Esophagus squamous epithelium (tissue), 5 donors: ENCODE measurements around the gene PRKCA. TPM values are rescaled to one million over a fixed set of nuclear protein-coding genes. Genes with fewer than 3 reads are reported as not detected.
A peak's percentile ranks its signal among the peaks of the same experiment; 100 is the strongest.

ENCODE experiments used
- DNase-seq: peaks from one replicate; lab custom pipeline; 2025; lab: John Stamatoyannopoulos, UW
- H3K27ac ChIP-seq, 4 donors: fragments of 200-600 bp; sonication (generic); one replicate each; pipeline ENCODE4 v1.5.1; 2016 to 2019; ENCODE audit warnings: mild to moderate bottlenecking in 1 of 4
- H3K27me3 ChIP-seq, 4 donors: fragments of 200-600 bp; sonication (generic); 1 replicate in 3 of 4; 2 replicates in 1 of 4; pipeline versions ENCODE4 v1.5.1 to v1.6.0; 2017 to 2021; ENCODE audit warnings: antibody characterized with exemption in 1 of 4
- H3K36me3 ChIP-seq, 3 donors: fragments of 200-600 bp; sonication (generic); one replicate each; pipeline ENCODE4 v1.5.1; 2016 to 2019
- H3K4me1 ChIP-seq, 3 donors: fragments of 200-600 bp; sonication (generic); one replicate each; pipeline ENCODE4 v1.5.1; 2017 to 2019
- H3K4me3 ChIP-seq, 4 donors: fragments of 200-600 bp; sonication (generic); 1 replicate in 3 of 4; 2 replicates in 1 of 4; pipeline ENCODE4 v1.5.1; 2016 to 2019; ENCODE audit warnings: mild to moderate bottlenecking in 2 of 4, moderate library complexity in 1 of 4
- H3K9me3 ChIP-seq, 3 donors: fragments of 200-600 bp; sonication (generic); one replicate each; pipeline ENCODE4 v1.5.1; 2016 to 2019
- POLR2A ChIP-seq, 4 donors: fragments of 450-650 bp; IDR thresholded peaks; one replicate each; pipeline ENCODE4 v1.6.1; 2017; ENCODE audit warnings: antibody characterized with exemption in 4 of 4, mild to moderate bottlenecking in 4 of 4, moderate library complexity in 3 of 4
- WGBS, 2 donors: methylation state at CpG; one replicate each; pipeline ENCODE4 v1.1.5; 2018; 5-methylcytosine and 5-hydroxymethylcytosine counted together
- intact Hi-C: fragments of 100-400 bp; cut with DNase I; formaldehyde crosslinking; loops from one replicate; pipeline ENCODE4 v1.15.0; 2022
- total RNA-seq, 4 donors: library from RNA; depleted of rRNA; stranded (reverse); fragments of >200 nt; gene quantifications; one replicate each; pipeline ENCODE4 v1.1.0, GENCODE V29; 2016
- TF ChIP-seq, protein P1 (sequence below), 6 experiments: fragments of 450-650 bp in 4 of 6; fragments of 200-600 bp in 2 of 6; sonication (generic) in 2 of 6; IDR thresholded peaks; one replicate each; pipeline ENCODE4 v1.5.1; 2016 to 2019; ENCODE audit warnings: antibody characterized with exemption in 6 of 6, mild to moderate bottlenecking in 4 of 6, moderate library complexity in 4 of 6
- donor health status: DM: yes; HTN: yes; CAD: no.

The PRKCA gene
- total RNA-seq, 4 donors from 2014 or later = 2.4 to 9.2 (median 4.2) TPM

DNA sequence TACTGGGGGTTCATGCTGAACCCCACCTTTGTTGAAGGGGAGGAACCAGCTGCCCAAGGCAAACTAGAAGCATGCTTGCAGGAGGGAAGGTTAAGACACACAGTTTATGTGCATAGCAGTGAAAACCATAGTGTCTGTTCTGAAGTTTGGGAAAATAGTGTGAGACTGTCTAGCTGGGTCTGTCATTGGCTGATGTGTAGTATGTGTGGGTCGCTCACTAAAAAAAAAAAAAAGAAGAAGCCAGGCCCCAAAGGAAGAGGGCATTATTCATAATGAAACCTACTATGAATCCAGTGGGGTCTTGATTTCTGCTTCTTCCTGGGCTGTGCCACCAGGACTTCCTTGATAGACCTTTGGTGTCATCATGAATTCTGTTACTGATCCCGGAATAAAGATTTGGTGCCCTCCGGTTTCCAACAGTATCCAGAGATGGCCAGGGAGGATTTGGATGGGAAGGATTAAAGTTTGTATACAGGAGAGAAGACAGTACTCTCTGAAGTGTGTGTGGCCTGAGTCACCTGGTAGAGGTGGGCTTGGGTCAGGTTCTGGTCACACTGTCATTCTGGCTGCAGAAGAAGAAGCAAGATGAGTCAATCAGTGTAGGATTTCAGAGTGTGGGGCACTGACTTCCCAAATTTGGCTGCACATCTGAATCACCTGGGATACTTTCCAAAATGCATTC is 220.3 kb downstream of the PRKCA start:
- TF ChIP-seq POLR2A (IDR thresholded peaks at IDR 0.05) = no peak
- TF ChIP-seq, protein P1, sequence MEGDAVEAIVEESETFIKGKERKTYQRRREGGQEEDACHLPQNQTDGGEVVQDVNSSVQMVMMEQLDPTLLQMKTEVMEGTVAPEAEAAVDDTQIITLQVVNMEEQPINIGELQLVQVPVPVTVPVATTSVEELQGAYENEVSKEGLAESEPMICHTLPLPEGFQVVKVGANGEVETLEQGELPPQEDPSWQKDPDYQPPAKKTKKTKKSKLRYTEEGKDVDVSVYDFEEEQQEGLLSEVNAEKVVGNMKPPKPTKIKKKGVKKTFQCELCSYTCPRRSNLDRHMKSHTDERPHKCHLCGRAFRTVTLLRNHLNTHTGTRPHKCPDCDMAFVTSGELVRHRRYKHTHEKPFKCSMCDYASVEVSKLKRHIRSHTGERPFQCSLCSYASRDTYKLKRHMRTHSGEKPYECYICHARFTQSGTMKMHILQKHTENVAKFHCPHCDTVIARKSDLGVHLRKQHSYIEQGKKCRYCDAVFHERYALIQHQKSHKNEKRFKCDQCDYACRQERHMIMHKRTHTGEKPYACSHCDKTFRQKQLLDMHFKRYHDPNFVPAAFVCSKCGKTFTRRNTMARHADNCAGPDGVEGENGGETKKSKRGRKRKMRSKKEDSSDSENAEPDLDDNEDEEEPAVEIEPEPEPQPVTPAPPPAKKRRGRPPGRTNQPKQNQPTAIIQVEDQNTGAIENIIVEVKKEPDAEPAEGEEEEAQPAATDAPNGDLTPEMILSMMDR (IDR thresholded peaks at IDR 0.05) = no peak
- Histone ChIP-seq H3K4me1 (peaks cover 0 to 23% (median 0%) of the 10 kb centered on the region in 3 donors), H3K9me3 (no peaks in the 10 kb centered on the region), H3K36me3 (no peaks in the 10 kb centered on the region), H3K27ac (peak overlapping the region in 1 of 4 donors; percentile 34), H3K27me3 (no peaks in the 10 kb centered on the region), H3K4me3 (no peak overlapping the region)
- no peak for DNase-seq
- 85 to 91% methylated on average over 3 of the region's 3 CpGs for WGBS, 2 donors
- intact Hi-C loops = no loop called here

DNA sequence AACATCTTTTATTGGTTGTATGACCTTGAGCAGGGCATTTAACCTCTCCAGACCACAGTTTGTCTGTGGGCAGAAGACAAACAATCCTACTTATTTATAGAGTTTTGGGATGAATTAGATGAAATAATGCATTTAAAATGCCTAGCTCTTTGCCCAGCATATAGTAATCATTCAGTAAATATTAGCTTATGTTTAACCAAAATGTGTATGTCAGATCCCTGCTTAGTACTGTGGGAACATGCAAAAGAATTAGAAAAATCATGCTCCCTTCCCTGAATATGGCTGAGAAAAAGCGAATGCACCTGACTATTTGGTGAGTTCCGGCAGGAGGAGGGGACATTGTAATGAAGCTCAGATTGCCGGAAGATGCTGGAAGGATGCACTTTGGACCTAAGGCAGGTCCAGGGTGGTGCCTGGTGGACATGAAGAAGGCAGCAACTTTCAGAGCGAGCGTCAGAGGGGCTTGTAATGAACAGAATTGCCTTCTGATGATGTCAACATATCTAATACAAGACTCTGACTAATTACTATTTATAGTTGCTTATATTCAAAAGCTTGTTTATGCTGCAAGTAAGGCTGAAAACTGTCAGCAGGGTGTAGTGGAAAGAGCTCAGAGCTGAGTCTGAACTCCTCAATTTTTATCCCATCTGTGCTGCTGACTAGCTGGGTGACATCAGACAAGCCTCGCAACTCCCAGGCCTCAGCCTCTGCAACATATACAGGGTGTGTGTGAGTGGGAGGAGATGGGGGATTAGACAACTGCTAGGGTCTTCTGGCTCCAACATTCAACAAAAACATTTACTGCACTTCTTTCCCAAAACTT is 221.2 kb downstream of the PRKCA start:
- 68 to 71% methylated on average over 6 of the region's 6 CpGs for WGBS, 2 donors
- peaks cover 0 to 23% (median 0%) of the 10 kb centered on the region in 3 donors for H3K4me1 ChIP-seq
- peak overlapping the region in 1 of 4 donors; percentile 34 for H3K27ac ChIP-seq
- no peaks in the 10 kb centered on the region for H3K36me3 ChIP-seq
- no peaks in the 10 kb centered on the region for H3K27me3 ChIP-seq
- DNase-seq = no peak
- H3K4me3 ChIP-seq = no peak overlapping the region
- intact Hi-C loops = no loop called here
- no peak for TF ChIP-seq POLR2A (IDR thresholded peaks at IDR 0.05)
- TF ChIP-seq, protein P1 (IDR thresholded peaks at IDR 0.05) = no peak
- H3K9me3 ChIP-seq = no peaks in the 10 kb centered on the region

DNA sequence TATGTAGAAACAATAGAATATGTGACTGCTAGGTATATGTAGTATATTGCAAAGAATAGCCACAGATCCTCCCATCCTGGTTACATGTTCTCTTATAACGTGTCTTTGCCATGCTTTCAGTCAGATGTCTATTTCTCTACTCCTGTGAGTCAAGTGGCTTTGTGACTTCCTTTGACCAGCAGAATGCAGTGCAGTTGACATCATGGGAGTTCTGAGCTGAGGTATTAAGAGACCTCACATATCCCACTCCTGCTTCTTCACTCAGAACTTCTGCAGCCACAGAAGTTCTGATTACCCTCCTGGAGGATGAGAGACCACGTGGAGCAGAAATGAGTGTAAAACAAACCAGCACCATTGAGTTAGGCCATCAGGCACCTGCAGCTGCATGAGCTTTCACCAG is 222.5 kb downstream of the PRKCA start:
- H3K27me3 ChIP-seq = no peaks in the 10 kb centered on the region
- H3K27ac ChIP-seq = no peak overlapping the region
- H3K9me3 ChIP-seq = no peaks in the 10 kb centered on the region
- DNase-seq = no peak
- WGBS, 2 donors = 93 to 100% methylated on average over 2 of the region's 2 CpGs
- H3K36me3 ChIP-seq = no peaks in the 10 kb centered on the region
- peaks cover 0 to 23% (median 0%) of the 10 kb centered on the region in 3 donors for H3K4me1 ChIP-seq
- H3K4me3 ChIP-seq = no peak overlapping the region
- intact Hi-C loops = no loop called here
- TF ChIP-seq, protein P1 (IDR thresholded peaks at IDR 0.05) = no peak
- TF ChIP-seq POLR2A (IDR thresholded peaks at IDR 0.05) = no peak

DNA sequence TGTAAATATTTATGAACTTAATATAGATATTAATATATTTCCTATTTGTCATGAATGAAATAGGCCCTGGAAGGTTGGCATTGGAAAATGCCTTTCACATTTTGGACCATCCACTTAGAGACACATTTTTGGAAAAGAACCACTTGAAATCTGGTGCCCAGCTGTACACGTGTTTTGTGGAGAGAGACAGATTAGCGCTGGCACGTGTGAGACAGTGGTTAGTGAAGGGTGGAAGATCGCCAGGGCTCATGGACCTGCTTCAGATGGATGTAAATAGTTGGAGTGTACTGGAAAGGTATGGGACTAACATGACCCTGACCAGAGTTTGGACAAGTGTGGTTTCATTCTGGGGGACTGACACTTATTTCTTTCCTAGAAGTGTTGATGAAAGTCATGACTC is 222.9 kb downstream of the PRKCA start:
- no peaks in the 10 kb centered on the region for H3K27me3 ChIP-seq
- no peaks in the 10 kb centered on the region for H3K9me3 ChIP-seq
- no peak for DNase-seq
- no peak overlapping the region for H3K4me3 ChIP-seq
- WGBS, 2 donors = 60 to 64% methylated on average over 4 of the region's 4 CpGs
- no peaks in the 10 kb centered on the region for H3K36me3 ChIP-seq
- H3K4me1 ChIP-seq = peaks cover 0 to 23% (median 0%) of the 10 kb centered on the region in 3 donors
- intact Hi-C loops = no loop called here
- no peak overlapping the region for H3K27ac ChIP-seq
- TF ChIP-seq POLR2A (IDR thresholded peaks at IDR 0.05) = no peak
- TF ChIP-seq, protein P1 (IDR thresholded peaks at IDR 0.05) = no peak

DNA sequence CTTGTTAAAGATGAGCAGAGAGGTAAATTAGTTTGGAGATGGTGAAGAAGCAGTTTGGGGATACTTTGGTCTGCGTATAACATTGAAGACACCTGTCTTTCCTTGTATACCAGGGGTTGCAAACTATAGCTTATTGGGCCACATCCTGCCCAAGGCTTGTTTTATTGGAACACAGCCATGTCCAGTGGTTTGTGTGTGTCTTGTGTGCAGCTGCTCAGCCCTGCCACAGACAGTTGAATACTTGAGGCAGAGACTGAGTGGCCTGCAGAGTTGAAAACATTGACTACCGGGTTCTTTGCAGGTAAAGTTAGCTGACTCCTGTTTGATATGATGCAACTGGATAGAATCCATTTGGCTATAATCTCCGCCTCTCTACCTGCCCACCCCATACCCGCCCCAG is 224.4 kb downstream of the PRKCA start:
- Histone ChIP-seq H3K4me1 (peaks cover 0 to 14% (median 0%) of the 10 kb centered on the region in 3 donors), H3K27me3 (no peaks in the 10 kb centered on the region), H3K27ac (no peak overlapping the region), H3K4me3 (no peak overlapping the region), H3K9me3 (no peaks in the 10 kb centered on the region), H3K36me3 (no peaks in the 10 kb centered on the region)
- 83 to 89% methylated on average over 3 to 4 of the region's 4 CpGs for WGBS, 2 donors
- intact Hi-C loops = no loop called here
- DNase-seq = no peak
- TF ChIP-seq POLR2A (IDR thresholded peaks at IDR 0.05) = no peak
- TF ChIP-seq, protein P1 (IDR thresholded peaks at IDR 0.05) = no peak
